NCI-H524 treated with DMSO at 0.1 percent for 48 hours (cell line): Measurements from ENCODE around the gene TRIM7.

Source experiments
- DNase-seq: peaks from one replicate; lab custom pipeline; 2025; lab: John Stamatoyannopoulos, UW

TRIM7 gene

DNA sequence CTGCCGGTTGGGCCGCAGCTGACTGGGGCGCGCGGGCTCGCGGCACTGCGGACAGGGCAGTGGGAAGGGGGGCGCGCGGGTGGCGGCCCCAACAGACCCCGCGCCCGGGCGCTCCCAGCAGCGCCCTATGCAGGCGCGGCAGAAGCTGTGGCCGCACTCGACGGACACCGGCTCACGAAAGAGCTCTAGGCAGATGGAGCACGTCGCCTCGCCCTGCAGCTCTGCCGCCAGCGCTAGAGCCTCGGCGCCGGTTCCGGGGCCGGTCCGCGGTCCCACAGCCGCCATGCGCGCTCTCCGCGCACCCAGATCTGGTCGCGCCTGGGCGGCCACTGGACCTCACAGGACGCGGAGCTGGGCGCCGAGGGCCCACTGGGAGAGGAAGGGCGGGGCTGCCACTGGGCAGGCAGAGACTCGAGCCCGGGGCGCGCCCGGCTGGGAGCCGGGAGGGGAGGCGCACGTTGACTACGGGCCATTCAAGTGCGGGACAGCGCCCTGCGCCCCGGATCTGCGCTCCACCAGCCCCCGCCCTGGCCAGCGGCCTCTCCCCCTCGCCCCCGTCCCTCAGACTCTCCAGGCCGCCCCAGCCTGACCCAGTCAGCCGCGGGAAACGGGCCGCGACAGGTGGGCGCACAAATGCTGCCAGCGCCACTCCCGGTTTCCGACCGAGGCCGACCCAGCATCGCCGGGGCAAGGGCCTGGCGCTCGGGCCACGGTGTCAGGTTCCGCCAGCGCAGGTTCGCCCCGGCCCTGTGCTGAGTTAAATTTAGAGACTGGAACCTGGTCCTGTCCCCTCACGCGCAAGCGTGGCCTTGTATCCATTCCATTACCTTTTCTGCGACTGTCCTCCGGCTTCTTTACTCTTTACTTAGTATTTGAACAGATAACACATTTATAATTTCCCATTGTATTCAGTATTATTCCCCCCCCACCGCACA is at the start of gene TRIM7:
TRIM7 (minus strand) TSS at position 371 of the 935 bp plus-strand sequence; CDS start at position 285, 86 bp downstream.
- DNase-seq, result no peak

GRCh38 chr5:181248277-181248676 is 43.3 kb upstream of the TRIM7 start:
- DNase-seq, result no peak

GRCh38 chr5:181246276-181247049 is 41.5 kb upstream of the TRIM7 start:
- no peak for DNase-seq

- DNase-seq, result no peak
Measured at GRCh38 chr5:181245427-181246275, 40.7 kb upstream of the TRIM7 start.

DNA sequence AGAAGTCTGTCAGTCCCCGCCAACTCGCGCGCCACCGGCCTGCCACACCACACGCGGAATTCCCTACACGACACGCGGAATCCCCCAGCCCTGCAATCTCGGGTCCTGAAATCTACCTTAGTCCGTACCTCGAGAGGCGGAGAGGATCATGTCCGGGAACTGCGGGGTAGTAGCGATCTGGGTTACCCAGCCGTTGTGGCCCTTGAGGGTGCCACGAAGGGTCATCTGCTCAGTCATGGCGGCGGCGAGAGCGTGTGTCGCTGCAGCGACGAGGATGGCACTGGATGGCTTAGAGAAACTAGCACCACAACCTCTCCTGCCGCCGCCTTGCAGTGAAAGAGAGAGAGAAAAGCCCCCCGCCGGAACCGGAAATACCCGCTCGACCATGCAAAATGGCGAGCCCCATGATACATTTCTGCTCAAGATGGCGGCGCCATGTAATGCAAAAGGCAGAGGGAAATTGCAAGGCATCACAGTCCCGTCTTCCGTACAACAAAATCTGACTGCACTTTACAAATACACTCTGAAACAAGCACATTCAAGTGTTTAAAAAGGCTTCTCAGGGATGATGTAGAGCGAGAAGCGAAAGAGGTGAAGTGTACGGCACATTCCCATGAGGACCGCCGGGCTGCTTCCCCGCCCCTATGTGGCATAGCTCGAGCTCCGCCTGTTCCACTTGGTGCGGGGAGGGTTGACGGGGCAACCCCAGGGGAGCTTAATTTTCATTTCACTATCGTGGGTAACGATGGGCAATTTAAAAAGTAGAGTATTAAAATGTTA is 38.8 kb upstream of the TRIM7 start, which contains the start of gene RACK1:
RACK1 (minus strand) TSS at position 343 of the 780 bp plus-strand sequence; CDS start at position 237, 106 bp downstream.
- DNase-seq, result no peak

DNA sequence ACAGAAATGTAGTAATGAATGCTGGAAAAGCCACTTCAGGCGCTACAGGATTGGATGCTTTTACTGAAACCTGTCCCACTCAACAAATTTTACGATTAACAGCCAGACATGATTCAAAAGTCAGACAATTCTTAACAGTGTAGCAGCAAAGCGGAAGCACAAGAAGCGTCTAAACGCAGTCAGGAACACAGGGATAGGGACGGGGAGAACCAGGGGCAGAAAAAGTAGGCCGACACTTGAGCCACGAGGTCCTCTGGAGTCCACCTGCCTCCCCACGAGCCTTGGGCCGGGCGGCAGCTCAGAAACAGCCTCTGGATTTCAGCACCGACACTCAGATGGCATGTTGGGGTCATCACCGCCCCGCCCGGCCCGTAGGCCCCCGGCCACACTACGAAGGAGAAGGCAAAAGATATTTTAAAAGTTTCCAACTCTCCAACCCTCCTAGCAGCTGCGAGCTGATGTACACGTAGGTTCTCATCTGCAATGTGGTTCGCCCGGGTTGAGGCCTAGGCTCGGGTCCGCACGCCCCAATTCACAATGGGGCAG is 38.1 kb upstream of the TRIM7 start:
- DNase-seq, result no peak

DNA sequence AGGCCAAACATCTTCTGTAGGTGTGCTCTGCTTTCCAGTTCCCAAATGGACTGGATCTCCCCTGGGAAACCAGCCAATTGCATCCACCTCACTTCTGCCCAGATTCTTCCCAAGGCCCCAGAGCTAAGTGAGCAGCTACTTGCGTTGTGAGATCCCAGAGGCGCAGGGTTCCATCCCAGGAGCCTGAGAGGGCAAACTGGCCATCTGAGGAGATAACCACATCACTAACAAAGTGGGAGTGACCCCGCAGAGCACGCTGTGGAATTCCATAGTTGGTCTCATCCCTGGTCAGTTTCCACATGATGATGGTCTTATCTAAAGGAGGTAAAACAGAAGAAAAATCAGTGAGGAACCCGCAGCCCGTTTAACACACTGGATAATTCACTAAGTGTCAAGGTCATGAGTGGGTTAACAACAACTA is 37.0 kb upstream of the TRIM7 start:
- DNase-seq, result no peak

DNA sequence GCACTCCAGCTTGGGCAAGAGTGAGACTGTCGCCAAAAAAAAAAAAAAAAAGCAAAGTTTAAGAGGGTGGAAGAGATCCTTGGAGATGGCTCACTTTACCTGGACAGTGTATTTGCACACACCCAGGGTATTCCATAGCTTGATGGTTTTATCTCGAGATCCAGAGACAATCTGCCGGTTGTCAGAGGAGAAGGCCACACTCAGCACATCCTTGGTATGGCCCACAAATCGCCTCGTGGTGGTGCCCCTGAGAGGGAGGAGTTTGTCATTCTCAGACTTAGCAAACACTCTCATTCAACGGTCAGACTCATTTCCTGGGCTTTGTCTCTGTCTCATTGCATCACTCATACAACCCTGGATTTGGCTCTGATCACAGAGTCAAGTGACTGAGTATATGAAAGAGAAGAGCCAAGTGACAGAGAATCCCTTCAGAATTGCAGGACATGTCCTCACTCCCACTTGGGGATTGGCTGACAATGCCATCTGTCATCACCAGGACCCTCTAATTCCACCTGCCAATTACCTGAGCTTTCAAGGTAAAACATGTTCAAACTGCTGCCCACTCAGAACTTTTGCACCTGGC is 36.5 kb upstream of the TRIM7 start:
- DNase-seq, result no peak

DNA sequence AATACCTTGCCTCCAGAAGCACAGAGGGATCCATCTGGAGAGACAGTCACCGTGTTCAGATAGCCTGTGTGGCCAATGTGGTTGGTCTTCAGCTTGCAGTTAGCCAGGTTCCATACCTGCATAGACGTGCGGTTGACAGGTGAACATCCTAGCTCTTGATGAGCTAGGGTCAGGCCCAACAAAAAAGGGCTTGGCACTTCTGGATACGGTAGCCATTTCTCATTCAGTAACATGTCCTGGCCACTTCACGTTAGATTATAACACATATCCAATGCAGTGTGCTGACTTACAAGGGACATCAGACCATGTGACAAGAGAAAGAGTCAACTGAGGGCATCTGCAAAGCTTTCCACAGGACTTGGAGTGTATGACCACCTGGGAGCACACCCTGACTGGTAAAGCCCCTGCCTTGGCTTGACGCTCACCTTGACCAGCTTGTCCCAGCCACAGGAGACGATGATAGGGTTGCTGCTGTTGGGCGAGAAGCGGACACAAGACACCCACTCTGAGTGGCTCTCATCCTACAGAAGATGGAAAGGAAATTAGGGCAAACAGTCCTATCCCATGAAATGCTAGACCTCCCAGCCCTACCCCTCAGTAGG is 34.2 kb upstream of the TRIM7 start:
- DNase-seq, result no peak

GRCh38 chr5:181237729-181238385 is 32.9 kb upstream of the TRIM7 start:
- DNase-seq, result no peak

DNA sequence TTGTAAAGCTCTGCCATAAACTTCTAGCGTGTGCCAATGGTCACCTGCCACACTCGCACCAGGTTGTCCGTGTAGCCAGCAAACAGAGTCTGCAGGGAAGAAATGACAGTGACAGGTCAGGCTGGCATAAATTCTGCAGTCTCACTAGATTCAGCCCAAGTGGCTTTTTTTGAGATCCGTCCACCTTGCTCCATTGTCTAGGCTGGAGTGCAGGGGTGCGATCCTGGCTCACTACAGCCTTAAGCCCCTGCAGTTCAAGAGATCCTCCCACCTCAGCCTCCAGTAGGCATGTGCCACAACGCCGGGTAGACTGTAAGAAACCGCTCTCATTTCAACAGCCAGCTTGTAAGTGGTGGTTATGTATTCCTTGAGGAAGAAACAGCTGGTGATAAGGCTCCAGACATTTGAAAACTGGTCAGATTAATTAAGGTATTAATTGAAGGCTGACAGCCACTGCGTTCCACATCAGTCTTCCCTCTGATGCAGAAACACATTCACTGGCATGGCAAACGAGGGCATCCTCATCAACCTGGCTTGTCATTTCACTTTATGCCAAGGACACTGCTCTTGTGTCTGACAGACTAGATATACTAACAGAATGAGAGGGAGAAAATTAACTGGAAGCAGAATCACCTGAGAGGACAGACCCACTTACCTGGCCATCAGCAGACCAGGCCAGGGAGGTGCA is 32.1 kb upstream of the TRIM7 start:
- DNase-seq, result no peak

GRCh38 chr5:181236471-181236870 is 31.5 kb upstream of the TRIM7 start:
- DNase-seq, result no peak

GRCh38 chr5:181235689-181236366 is 30.8 kb upstream of the TRIM7 start:
- no peak for DNase-seq

DNA sequence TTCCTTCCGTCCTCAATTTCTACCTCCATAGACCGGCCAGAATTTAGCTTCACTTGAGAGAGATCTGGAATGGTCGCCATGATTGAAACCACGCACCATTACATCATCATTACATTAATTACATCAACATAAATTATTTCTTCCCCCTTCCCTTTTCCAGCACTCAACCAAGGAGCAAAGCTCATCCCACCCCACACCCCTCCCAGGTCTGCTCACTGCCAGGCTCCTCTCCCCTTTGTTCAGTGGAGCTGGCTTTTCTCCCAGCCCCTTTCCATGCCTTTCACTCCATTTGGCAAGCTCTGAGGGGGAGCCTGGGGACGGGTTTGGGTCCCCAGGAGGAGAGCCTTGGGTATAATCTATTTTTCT is 30.3 kb upstream of the TRIM7 start:
- DNase-seq, result no peak

DNA sequence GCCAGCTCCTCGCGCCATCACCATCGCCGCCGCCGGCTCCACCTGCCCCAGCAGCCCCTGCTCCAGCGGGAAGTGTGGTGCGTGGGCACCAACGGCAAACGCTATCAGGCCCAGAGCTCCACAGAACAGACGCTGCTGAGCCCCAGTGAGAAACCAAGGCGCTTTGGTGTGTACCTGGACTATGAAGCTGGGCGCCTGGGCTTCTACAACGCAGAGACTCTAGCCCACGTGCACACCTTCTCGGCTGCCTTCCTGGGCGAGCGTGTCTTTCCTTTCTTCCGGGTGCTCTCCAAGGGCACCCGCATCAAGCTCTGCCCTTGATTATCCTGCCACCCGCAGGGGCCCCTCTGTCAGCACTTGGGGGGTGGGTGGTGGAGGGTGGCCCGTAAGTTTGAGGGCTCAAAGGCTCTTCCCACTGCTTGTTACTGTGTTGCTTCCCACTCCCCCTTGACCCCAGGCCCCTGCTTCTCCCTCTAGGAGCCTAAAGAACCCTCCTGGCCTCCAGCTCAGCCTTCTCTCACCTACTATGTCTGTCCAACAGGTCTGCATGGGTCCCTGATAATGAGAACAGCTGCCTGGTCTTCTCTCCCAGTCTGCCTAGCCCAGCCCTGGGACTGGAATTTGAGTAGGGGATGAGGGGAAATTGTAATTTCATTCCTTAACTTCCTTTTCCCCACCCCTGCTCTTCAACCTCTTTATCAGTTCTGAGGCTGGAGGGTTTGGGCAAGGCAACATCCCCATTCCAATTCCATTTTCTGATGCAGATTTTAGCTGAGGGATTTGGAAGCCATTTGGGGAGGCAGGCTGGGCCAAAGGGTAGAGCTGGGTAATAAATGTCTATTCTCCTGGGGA is 29.7 kb upstream of the TRIM7 start:
- no peak for DNase-seq

GRCh38 chr5:181233801-181234454 is 28.9 kb upstream of the TRIM7 start:
- DNase-seq, result no peak
